Renal cortical epithelial cell (primary cell): ENCODE measurements around the gene CCDC87. TPM values are rescaled to one million over a fixed set of nuclear protein-coding genes. Genes with fewer than 3 reads are reported as not detected.
A peak's percentile ranks its signal among the peaks of the same experiment; 100 is the strongest.
"Not testable (repeated sequence)": the region's sequence is repeated elsewhere in the genome, so short reads cannot be mapped to it uniquely, and the experiment has no call there.

Source experiments
- DNase-seq: peaks from one replicate; pipeline ENCODE4 v3.0.0-alpha.2; 2011; ENCODE audit warnings: low read depth
- total RNA-seq: library from RNA; depleted of rRNA; stranded (reverse); fragments of >200 nt; gene quantifications from 2 replicates; pipeline ENCODE4 v1.2.3, GENCODE V29; 2014

The CCDC87 gene
- total RNA-seq, 1 donor from 2014 or later = 0.80 TPM

DNA sequence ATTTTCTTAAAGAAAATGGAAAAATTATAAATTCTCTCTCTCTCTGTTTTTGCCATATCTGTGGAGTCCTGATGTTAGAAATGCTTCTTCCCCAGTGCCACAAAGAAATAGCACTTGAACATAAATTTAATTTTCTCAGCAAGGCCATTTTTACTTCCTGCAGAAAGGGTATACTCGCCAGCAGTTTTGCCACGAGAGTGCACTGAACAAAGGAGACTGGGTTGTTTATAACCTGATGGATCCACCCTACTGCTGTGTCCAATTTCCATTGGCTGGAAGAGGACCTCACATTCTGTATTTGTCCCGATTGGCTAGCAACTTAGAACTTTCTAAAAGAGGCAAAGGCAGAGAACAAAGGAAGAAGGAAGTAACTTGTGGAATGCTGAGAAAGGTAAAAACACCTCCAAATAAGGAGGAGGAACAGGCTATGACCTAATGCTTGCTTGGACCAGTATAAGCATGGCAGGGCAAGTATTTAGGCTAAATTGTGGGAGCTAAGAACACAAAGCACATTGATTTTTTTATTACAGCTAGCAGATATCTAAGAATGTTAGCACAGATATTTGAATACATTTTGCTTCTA is 10.2 kb downstream of the CCDC87 start:
- not testable (repeated sequence) for DNase-seq

DNA sequence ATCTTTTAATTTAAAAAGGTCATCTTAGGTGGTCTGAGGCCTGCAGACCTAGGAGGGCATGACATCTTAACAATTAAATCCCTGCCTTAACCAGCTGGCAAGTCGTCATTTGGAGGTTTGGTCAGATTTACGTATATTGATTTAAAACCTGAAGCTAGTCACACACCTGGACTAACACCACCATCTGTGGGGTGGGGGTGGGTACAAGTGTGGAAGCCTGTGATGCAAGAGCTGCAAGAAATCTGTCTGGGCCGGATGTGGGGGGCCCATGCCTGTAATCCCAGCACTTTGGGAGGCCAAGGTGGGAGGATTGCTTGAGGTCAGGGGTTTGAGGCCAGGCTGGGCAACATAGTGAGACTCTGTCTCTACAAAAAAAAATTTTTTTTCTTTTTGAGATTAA is 11.6 kb downstream of the CCDC87 start:
- DNase-seq = no peak

DNA sequence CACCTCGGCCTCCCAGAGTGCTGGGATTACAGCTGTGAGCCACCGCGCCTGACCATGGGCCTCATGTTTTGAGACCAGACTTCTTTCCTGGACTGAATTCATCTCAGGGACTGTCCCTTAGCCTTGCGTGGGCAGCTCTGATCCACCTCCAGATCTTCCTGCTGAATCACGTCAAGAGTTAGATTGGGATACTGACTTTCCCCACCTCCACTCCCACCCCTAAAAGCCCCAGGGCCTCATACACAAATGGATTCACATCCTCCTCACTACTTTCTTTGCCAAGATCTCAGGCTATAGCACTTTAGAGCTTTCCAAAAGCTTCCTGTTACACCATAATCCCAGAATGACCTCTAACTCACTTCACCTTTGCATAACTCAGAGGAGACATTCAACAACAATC is 12.1 kb downstream of the CCDC87 start:
- no peak for DNase-seq

DNA sequence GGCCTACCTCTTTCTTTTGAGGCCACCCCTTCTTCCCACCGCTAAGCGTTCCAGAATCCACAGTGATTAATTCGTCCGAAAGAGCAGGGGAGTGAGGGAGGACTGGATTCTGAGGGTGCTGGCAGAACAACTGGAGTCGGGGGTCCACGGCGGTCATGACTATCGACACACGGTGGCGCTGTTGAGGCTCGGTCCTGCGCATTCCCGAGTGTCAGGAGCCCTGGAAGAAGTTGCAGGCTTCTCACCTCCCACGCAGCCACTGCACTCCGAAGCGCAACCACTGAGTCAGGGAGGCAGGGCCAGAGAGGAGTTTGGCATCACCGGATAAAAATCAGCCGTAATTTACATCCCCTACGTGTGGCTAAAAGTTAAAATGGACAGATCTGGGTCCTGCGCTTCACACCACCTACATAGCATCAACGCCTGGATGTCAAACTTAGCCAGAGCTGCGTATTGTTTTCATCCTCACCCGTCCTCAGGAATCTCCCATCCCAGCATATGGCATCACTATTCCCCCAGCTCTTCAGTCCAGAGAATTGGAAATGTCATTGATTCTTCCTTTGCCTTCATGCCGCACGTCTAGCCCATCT is 13.8 kb downstream of the CCDC87 start:
- peak; percentile 46 for DNase-seq

DNA sequence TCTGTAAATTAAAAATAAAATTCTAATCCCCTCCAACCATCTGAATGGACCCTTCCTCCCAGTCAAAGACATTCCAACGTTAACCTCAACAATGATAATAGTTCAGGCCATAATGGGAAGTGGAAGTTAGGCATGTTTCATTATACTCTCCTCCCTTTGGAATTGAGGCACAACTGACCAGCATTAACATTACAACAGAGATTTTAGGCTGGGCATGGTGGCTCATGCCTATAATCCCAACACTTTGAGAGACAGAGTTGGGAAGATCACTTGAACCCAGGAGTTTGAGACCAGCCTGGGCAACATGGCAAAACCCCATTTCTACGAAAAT is 22.0 kb downstream of the CCDC87 start:
- DNase-seq = no peak

DNA sequence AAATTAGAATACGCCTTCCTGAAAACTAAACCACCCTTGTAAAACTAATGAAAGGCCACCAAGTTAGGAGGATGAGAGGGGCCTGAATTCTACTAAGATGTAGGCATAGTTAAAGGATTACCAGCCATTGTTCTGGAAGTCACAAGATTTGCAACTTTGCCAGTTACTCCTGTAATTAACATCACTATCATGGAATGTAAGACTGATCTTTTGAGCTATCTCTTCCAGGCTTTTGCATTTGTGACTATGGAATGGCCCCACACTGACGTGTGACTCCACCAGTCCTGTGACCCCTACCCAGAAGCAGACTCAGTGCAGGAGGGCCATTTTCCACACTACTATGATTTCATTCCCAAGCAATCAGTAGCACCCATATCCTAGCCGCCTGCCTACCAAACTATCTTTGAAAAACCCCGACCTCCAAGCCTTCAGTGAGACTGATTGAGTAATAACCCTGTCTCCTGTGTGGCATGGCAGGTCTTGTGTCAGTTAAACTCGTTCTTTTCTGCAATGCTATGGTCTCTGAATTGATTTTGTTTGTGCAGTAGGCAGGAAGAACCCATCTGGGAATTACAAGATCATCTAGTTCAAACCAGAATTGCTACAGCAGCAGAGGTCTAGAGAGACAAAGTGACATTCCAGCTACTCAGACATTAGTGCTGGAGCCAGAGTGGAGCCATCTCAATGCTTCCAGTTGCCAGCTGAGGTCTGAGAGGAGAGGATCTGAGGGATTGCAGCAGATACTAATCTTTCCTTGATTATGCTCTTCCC is 22.6 kb downstream of the CCDC87 start:
- DNase-seq = peak; percentile 49

DNA sequence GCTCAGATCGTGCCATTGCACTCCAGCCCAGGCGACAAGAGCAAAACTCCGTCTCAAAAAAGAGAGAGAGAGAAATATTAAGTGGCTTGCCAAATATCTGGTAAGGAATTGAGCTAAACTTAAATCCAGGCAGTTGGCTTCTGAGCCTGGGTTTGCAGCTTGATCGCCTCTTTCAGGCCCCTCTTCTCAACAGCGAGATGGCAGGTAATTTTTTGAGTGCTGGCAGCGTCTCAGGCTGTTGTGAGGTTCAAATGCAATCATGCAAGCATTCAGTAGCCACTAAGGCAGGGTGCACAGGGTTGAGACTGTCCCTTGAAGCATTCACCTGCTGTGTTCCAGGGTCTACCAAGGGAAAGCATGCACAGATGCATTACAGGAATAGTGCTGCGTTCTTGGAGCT is 23.8 kb downstream of the CCDC87 start:
- DNase-seq = no peak

DNA sequence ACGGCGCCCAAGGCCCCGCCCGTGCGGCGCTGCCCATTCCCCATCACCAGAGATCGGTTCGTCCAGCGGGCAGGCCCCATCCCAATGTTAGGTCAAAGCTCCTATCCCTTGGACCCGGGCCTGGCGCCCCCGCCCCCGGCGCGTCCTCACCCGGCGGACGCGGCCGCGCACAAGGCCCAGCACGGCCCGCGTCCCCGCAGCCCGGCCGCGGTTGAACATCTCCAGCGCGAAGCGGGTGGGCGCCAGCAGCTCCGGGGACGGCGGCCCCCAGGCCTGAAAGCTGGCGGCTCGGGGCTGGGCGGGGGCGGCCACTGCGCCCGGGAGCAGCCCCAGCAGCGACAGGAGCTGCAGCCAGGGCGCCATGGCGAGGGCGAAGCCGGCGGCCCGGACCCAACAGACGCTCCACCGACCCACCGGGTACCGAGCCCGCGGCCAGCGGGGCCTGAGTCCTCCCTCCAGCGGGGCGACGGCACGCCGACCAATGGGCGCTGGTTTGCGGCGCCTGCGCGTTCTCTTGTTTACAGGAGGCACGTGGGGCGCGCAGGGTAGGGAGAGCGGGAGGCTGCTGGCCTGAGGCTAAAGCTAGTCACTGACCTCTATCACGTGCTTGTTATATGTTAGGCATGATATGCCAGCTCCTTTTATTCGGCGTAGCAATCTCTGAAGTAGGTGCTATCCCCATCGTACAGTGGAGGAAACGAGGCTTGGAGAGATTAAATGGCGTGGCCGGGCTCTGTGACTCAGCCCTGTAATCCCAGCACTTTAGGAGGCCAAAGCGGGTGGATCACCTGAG is 24.5 kb downstream of the CCDC87 start, which contains the start of gene CTSF:
Gene CTSF (minus strand): TSS at position 483 of the 793 bp plus-strand sequence. CDS start 120 bp downstream, at position 363.
- DNase-seq = peak; percentile 59

DNA sequence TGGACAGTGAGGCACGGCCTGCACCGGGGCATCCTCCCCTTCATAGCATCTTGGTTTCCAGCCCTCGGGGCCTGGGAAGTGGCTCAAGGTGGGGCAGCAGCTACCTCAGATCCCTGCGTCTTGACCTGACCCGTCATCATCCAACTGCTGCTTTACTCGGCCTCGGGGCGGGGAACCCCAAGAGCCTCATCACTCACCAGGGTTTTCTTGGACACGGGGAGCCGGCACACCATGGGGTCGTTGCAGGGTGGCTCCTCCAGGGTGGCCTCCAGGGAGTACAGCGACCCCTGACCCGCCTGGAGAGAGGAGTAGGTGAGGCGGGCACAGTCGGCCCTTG is 25.1 kb downstream of the CCDC87 start:
- DNase-seq = no peak

DNA sequence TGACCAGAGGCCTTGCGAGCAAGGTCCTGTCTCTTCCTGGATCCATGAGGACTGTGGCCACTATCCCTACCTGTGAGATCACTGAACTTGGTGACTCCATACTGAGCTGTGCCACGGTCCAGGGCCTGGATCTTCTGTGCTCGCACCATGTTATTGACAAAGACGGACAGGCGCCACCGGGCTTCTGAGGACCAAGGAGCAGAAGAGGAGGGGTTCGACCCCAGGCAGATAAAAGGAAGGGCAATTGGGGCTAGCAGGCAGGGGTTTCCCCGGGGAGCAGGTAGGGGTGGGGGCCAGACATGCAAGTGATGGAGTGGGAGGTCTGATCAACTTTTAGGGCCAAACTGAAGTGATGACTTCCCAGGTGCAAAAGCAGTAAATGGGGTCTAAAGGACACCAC is 26.6 kb downstream of the CCDC87 start:
- DNase-seq = no peak

DNA sequence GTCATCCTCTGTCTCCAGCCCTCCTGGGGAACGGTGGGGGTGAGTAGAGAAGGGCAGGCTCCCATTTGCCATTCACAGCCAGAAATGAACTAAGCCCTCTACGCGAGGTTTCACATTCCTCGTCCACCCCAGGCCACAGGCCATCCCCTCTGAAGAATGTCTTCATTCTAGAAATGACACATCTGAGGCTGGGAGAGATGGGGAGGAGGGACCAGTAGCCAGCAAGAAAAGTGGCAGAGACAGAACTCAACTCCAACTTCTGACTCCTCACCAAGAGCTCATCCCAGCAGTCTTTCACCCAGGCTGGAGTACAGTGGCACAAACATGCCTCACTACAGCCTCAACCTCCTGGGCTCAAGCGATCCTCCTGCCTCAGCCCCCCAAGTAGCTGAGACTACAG is 27.9 kb downstream of the CCDC87 start:
- DNase-seq = no peak

DNA sequence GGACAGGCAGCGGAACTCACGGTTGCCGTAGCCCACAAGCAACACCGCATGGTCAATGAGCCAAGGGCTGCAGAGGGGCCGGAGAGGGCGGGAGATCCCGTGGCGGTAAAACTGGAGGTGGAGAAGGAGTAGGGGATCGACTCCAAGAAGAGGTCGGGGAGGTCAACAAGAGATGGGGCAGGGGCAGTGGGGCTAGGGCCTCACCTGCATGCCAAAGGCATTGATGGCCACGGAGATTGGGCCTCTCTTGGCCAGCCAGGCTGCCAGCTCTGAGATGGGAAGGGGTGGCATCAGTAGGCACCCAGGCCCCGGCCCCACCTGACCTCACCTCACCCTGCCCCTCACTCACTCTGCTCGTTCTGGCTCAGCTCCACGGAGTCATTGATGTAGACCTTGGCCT is 28.3 kb downstream of the CCDC87 start:
- DNase-seq = no peak

DNA sequence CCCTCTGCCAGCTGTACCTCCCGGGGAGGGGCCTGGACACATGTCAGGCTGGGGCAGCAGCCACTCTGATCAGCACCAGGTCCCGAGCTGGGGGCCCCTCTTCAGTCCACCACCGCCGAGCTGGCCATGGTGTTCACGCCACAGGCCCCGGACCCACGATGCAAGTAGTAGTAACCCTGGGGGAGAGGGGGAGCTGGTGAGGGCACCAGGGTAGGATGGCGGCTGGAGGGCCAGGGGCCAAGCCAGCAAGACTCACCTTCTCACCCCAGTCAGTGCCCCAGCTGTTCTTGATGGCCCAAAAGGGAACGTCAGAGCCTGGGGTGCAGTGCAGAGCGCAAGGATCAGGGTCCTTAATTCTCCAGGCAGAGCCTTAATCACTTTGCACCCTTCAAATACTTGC is 29.0 kb downstream of the CCDC87 start:
- DNase-seq = no peak

DNA sequence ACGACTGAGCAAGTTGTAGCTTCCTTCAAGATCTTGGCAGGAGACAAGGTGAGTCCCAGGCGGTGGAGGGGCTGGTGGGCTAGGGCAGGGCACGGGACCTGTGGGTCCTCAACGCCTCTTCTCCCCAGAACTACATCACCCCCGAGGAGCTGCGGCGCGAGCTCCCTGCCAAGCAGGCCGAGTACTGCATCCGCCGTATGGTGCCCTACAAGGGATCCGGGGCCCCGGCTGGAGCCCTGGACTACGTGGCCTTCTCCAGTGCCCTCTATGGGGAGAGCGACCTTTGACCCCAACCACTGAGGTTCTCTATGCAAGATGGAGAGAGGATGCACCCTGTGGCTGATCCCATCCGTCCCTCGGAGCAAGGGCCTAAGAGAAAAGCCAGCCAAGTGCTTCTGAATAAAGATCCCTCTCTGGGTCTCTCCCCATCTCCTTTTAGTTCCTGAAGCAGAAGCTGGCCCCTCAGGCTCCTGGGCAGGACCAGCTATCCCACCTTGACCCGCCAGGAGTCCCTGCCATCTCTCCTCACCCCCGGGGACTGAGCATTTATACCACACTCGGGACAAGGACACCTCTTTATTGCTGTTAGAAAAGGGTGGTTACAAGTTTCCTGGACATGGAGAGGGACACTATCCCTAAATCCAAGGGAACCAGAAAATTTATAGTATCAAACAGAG is 29.8 kb downstream of the CCDC87 start:
- no peak for DNase-seq

DNA sequence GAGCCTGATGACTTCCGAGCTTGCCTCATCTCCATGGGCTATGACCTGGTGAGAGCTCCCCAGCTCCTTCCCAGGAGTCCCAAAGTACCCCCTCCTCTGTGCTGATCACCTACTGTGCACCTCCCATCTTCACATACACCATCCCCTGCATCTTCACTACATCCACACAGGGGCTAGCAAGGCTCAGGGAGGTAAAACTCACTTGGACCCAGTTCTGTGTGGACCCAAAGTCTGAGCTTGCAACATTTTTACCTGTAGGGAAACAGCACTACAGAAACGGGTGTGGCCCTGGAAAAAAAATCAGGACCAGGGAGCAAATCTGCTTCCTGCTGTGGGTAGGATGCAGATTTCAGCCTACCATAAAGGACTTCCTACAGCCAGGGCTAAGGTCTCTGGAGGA is 30.6 kb downstream of the CCDC87 start:
- no peak for DNase-seq

DNA sequence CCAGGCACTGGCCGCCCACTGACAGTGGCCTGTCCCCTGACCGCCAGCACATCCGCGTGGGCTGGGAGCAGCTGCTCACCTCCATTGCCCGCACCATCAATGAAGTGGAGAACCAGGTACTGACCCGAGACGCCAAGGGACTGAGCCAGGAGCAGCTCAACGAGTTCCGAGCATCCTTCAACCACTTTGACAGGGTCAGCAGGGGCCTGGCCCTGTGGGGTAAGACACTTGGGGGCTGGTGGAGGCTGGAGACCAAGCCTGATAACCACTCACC is 31.0 kb downstream of the CCDC87 start:
- no peak for DNase-seq

DNA sequence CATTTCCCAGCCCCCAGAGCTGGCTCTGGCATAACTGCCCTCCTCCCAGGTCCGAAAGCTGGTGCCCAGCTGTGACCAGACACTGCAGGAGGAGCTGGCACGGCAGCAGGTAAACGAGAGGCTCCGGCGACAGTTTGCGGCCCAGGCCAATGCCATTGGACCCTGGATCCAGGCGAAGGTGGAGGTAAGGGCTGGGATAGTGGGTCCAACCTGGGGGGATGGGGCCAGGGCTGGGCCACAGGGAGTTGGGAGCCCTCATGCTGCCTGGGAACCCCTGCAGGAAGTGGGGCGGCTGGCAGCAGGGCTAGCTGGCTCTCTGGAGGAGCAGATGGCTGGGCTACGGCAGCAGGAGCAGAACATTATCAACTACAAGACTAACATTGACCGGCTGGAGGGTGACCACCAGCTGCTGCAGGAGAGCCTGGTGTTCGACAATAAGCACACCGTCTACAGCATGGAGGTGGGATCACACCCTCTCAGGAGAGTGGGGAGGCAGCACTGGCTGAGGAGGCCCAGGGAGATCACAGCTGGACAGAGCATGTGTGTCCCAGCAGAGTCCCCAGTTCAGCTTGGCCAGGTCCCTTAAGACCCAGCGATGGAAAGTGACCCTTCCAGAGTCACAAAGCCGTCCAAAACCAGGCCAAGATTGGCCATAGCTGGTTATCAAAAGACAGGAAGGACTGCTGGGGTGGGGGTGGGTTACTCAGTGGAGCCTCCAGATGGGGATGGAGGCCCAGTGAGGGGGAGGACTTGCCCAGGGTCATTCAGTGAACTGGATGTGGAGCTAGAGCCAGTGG is 31.5 kb downstream of the CCDC87 start:
- no peak for DNase-seq

DNA sequence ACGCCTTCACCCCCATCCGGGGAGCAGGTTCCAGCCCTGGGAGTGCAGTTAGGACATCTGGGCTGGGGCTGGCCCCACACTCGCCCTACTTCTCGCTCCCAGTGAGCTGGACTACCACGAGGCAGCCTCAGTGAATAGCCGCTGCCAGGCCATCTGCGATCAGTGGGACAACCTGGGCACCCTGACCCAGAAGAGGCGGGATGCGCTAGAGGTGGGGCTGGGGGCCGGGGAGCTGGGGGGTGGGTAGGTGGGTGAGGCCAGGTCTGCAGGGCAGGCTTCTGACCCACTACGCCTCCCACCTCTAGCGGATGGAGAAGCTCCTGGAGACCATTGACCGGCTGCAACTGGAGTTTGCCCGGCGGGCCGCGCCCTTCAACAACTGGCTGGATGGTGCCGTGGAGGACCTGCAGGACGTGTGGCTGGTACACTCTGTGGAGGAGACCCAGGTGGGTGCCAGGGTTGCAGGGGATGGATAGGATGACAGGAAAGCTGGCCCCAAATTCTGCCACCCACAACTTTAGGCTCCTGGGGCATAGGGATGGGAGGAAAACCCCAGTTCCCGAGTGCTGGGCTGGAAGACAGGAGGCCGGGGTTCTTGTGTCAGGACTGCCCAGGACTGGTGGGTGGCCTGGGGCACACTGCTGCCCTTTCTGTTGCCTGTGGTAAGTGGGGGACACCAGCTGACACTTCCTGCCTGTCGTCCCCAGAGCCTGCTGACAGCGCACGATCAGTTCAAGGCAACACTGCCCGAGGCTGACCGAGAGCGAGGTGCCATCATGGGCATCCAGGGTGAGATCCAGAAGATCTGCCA is 32.8 kb downstream of the CCDC87 start:
- DNase-seq = no peak

DNA sequence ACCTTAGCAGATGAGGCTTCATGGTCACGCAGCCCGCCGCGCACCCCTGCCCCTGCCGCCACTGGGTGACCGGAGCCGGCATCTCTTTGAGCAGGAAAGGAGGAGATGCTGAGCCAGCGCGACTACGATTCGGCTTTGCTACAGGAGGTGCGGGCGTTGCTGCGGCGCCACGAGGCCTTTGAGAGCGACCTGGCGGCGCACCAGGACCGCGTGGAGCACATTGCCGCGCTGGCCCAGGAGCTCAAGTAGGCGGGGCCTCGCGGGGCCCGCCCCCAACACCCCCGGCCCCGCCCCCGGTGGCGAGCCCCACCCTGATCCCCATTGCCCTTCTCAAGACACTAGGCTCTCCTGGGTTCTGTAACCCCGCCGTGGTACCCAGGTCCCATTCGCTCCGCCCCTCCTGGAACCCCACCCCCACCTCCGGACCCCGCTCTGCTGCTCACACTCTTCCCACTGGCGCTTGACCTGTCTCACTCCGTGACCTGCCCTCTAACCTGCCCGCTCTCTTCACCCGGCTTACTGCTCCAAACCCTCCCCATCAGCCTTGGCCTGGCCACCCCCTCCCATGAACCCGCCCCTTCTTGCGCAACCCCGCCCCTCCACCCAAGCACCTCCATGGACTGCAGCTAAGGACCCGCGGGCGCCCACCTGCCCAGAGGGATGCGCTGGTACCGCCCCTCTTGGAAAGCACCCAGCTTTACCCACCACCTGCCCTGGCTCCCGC is 33.6 kb downstream of the CCDC87 start:
- no peak for DNase-seq

DNA sequence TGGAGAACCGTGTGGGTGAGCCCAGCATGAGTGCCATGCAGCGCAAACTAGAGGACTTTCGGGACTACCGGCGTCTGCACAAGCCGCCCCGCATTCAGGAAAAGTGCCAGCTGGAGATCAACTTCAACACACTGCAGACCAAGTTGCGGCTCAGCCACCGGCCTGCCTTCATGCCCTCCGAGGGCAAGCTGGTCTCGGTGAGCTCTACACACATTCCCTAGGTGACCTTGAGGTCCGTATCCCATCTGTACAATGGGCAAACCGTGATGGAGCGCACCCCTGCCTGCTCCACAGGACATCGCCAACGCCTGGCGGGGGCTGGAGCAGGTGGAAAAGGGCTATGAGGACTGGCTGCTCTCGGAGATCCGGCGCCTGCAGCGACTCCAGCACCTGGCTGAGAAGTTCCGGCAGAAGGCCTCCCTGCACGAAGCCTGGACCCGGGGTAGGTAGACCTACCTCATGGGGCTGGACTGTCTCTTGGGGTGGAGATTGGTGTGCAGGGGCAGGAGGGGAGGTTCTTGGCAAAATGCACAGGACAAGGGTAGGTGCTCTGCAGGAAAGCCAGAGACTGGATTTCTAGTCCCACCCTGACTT is 35.0 kb downstream of the CCDC87 start:
- DNase-seq = no peak
